ENCODE data around the gene COBL.

COBL gene

DNA sequence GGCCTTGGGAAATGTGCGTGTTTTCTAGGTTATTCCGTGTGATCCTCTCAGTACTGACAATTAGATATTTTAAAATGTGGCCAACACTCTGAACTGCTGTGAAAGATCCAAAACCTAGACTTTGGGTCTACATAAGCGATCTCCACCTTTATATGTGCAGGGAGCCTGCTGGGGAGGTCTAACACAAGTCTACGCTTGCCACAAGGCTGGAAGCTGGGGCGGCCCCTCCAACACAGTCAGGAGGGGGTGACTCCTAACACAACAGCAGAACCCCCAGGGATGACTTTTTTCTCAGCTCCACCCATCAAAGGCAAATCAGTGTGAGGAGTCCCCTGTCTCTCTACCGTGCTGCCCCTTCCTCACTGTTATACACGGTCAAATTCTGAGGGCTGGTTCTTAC, 202.6 kb downstream of the COBL start:
- DNase-seq (ENCODE audit: low read depth) = no peak

- DNase-seq (ENCODE audit: low read depth) = no peak
These were observed 203.0 kb downstream of the COBL start for GRCh38 chr7:51113560-51113959.

DNA sequence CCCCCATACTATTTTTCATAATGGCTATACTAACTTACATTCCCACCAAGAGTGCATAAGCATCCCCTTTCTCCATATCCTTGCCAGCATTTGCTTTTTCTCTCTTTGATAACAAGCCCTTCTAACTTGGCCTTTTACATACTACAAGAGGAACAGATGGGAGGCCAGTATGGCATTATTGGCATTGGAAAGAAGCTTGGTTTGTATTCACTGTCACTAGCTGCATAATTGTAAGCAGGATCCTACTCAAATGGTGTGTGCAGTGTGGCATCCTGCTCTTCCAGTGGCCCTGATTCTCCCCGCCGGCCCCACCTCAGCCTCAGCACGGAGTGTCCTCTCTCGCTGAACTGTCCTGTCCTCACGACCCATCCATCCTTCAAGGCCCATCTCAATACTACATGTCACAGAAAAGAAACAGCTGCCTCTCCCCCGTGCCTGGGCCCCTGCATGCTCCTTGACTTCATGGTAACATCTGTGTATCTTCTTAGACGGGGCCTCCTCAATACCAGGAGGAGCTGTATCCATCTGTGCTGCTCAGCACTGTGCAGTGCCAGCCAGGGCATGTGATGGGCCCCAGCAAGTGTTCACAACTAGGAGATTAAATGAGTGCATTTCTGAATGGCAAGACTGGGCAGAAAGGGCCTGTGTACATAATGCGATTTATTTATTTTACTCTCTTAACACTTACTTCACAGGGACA, 205.2 kb downstream of the COBL start:
- DNase-seq (ENCODE audit: low read depth) = no peak

- DNase-seq (ENCODE audit: low read depth) = no peak
These were observed 208.5 kb downstream of the COBL start for GRCh38 chr7:51108134-51108533.

DNA sequence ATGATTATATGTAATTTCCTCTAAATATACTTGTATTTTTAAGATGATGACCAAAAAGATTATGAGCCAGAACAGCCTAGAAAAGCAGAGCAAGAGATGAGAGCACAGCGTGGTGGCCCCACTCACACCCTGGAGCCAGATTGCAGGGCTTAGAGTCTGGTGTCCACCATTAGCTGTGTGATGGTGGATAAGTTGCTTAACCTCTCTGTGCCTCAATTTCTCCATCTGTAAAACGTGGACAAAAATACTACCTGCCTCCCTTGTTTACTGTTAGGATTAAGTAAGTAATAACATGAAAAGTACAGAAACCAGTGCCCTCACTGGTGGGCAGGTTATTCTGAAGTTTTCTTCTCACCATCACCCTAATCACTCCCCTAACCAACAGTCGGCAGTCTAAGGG, 212.3 kb downstream of the COBL start:
- DNase-seq (ENCODE audit: low read depth) = no peak

- no peak for DNase-seq (ENCODE audit: low read depth)
These were observed 212.9 kb downstream of the COBL start for GRCh38 chr7:51103718-51104117.

DNA sequence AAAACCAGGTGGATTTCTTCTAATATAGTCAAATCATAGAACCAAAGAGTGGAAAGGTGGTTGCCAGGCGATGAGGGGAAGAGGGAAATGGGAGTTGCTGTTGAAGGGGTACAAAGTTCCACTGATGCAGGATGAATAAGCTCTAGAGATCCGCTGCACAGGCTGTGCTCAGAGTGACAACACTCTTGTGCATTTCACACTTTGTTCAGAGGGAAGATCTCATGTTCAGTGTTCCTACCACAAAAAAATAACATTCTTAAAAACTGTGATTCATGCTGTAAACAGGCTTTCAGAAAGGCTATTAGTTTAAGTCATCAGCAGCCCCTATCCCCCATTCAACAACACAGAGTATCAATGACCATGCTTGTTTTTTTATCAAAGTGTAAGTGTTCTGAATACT, 213.8 kb downstream of the COBL start:
- DNase-seq (ENCODE audit: low read depth) = peak; percentile 21

DNA sequence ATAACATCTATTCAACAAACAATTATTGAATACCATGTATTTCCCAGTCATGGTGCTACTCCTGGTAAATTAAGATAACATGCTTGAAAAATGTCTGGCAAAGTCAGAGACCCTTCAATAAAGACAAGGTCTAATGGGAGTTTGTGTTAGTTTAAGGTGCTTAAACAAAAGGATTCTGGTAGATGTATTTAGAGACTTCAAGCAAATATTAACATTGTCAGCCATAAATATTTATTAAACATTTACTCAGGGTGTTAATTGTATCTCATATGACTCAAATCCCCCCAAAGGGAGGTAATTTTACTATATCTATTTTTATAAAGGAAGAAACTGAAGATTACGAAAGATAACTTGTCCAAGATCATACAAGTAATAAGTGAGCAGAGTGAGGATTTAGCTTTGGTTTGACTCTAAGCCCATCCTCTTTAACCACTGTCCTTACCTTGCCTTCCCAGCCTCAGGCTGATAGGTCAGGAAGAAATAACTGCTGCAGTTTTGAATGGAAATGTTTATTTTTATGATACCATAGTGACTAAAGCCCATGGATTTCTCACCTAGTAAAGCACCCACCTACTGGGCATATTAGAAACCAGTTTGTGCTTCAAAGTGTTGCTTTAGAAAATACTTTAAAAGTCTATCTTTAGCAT, 215.4 kb downstream of the COBL start:
- DNase-seq (ENCODE audit: low read depth) = no peak

GRCh38 chr7:51090411-51090810, 226.2 kb downstream of the COBL start:
- DNase-seq (ENCODE audit: low read depth) = peak; percentile 19

DNA sequence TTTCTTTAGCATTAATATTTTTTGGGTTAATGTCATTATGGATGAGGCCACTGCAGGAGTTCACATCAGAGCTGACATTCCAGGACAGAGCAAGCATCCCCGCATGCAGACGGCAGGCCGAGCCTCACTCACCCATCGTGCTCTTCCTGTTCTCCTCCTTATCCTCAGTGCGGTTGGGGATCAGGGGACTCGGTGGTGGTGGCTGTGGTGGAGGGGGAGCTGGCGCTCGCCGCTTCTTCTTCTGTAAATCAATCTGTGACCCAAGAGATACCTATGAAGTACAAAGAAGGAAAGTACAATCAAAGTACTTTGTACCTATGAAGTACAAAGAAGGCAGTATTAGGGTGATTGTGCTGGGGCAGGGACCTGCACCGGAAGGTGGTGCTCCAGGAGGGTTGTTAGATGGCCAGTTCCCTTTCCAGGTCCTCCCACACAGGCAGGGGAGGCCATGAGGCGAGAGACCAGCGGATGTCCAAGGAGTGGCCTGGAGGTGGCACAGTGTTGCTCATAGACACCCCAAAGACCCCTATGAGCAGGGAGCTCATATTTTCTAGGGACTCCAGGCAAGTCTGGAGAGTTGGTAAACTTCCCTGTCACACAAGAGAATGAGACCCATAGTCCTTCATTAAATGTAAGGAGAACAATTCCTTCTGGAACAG, 231.4 kb downstream of the COBL start:
- no peak for DNase-seq (ENCODE audit: low read depth)

DNA sequence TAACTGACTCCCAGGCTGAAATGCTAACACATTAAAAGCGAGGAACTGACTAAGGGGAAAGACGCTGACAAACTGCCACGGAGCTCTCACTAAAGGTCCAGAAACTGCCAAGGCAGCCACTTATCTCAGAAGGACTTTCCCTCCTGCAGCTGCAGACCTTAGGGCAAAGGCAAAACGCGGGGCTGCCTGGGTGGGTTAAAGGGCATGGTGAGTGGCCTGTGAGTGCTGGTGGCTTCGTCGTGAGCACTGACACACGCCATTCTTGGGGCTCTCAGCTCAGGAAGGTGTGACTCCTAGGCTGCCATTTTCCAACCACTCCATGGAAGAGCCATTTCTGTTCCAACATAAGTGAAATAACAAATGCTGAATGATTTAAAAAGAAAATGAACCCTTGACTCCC, 232.5 kb downstream of the COBL start:
- no peak for DNase-seq (ENCODE audit: low read depth)

GRCh38 chr7:51082940-51083533, 233.6 kb downstream of the COBL start:
- no peak for DNase-seq (ENCODE audit: low read depth)

DNA sequence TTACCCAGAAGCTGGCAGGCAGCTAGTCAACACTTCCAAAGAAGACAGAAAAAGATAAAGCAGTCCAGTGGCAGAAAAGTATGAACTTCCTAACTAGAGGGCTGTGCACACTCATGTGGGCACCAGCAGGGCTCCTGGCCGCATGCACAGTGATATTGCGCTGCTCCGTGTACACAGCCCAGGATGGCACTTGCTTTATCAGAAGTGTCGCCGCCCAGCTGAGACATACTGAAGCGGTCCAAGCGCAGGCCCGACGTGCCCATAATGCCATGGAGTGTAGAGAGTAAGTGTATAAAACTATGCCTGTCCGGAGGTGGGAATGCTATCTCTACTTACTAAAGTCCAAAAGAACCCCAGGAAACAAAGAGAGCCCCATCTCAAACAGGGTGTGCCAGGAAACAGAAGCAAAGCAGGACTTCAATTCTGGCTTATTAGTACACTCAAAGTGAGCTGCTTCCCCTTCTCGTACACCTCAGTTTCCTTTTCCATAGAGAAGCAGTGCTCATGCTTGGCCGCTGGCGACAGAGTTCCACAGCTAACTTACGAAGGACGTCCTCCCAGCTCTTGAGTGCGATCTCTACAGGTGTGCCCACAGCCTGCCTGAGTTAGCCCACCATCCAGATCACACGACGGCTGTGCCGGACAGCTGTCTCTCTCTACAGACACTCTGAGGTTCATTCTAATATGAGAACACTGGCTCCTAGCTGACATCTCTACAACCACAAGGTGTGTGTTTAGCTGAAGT, 234.3 kb downstream of the COBL start:
- DNase-seq (ENCODE audit: low read depth) = no peak

DNA sequence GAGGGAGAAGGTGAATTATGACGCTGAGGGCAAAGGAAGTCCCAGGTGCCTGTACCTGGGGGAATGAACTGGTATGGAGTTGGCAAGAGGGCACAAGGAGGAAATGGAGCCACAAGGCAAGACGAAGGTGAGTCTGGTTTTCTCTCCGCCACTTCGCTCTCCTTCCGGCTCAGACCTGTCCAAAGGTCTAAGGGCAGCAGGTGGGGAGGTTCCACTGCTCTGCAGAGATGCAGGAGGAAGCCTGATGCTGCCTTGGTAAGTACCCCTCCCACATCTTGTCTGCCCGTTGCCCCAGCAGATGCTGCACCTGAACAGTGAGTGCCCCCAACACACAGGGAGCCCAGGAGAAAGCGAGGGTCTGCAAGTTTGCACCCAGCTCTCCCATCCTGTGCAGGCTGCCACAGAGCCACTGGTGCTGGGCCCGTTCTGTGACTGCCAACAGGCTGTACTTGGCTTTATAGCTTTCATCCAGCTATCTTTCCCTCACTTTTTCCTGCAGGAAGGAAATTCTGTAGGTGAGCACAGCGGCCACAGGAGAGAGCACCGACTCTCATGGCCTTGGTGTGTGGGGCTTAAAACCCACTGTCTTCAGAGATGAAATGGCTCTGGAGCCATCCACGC, 235.2 kb downstream of the COBL start:
- no peak for DNase-seq (ENCODE audit: low read depth)

GRCh38 chr7:51080622-51081269, 235.9 kb downstream of the COBL start:
- no peak for DNase-seq (ENCODE audit: low read depth)

- DNase-seq (ENCODE audit: low read depth) = no peak
These were observed 236.4 kb downstream of the COBL start for GRCh38 chr7:51080216-51080615.

DNA sequence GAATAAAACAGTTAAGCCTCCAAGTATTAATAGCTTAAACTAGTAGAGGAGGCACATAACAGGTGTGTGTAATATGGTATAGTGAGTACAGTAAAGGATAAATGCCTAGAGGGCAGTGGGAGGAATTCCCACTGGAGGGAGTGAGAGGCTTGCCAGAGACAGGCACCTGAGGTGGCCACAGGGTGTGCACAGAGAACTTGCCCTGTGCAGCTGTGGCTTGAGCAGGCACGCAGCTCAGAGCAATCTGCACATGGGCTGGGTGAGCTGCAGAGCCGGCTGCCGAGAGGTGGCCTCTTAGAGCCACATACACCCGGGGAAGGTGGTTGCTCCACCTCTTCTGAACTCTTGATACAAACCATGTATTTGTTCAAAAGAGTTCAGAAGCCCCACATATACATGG, 237.1 kb downstream of the COBL start:
- DNase-seq (ENCODE audit: low read depth) = no peak

DNA sequence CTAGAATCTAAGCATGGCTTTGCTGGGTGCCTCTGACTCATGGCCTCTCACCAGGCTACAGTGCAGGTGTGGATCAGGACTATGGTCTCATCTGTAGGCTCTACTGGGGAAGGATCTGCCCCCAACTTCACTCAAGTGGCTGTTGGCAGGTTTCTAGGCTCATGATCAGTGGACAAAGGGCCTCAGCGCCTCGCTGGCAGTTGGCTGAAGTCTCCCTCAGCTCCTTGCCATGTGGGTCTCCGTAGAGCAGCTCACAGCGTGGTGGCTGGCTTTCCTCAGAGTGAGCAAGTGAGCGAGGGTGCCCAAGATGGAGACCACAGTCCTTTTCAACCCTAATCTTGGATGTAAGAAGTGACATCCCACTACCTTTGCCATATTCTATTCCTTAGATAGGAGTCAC, 238.0 kb downstream of the COBL start:
- no peak for DNase-seq (ENCODE audit: low read depth)

- no peak for DNase-seq (ENCODE audit: low read depth)
These were observed 238.6 kb downstream of the COBL start for GRCh38 chr7:51077987-51078370.

- no peak for DNase-seq (ENCODE audit: low read depth)
These were observed 239.2 kb downstream of the COBL start for GRCh38 chr7:51077316-51077986.

Data from stromal cell of bone marrow (primary cell).